GM19239 (cell line): Measurements from ENCODE around the gene TADA2B.

ENCODE experiments used
- DNase-seq: peaks from one replicate; pipeline ENCODE4 v3.0.0; 2011; ENCODE audit warnings: low spot score; ENCODE audit not compliant: insufficient read length
- FAIRE-seq: peaks from 2 replicates; lab custom pipeline; 2011; peaks lifted over from hg19 to GRCh38; lab: Jason Lieb, UNC

The TADA2B gene

GRCh38 chr4:7103607-7104365, 60.6 kb downstream of the TADA2B start:
- FAIRE-seq (no peak), DNase-seq (no peak)

- FAIRE-seq (no peak), DNase-seq (no peak)
Measured at GRCh38 chr4:7104366-7105031, 61.3 kb downstream of the TADA2B start.

- DNase-seq (no peak), FAIRE-seq (no peak)
Measured at GRCh38 chr4:7105276-7105675, 62.1 kb downstream of the TADA2B start.

- no peak for FAIRE-seq
- DNase-seq = no peak
Measured at GRCh38 chr4:7107166-7107905, 64.2 kb downstream of the TADA2B start.
